BLaER1 treated with 17β-estradiol and CSF1 and Interleukin-3, amounts not matched to agents 10 nM and 100 nM (cell line): ENCODE data around the gene ENAM.
"Not testable (repeated sequence)": the region's sequence is repeated elsewhere in the genome, so short reads cannot be mapped to it uniquely, and the experiment has no call there.

Experiments
- H3K27ac ChIP-seq, 11 experiments: shearing (Covaris generic); formaldehyde crosslinking; 2 replicates each; pipeline ENCODE4 v1.8.1; 2022
- H3K27me3 ChIP-seq, 11 experiments: shearing (Covaris generic); formaldehyde crosslinking; 2 replicates each; pipeline ENCODE4 v1.8.1; 2022
- H3K36me3 ChIP-seq, 11 experiments: shearing (Covaris generic); formaldehyde crosslinking; 2 replicates each; pipeline ENCODE4 v1.8.1; 2022
- H3K4me1 ChIP-seq, 10 experiments: shearing (Covaris generic); formaldehyde crosslinking; 2 replicates each; pipeline ENCODE4 v1.8.1; 2022
- H3K4me2 ChIP-seq, 11 experiments: shearing (Covaris generic); formaldehyde crosslinking; 2 replicates each; pipeline ENCODE4 v1.8.1; 2022
- H3K4me3 ChIP-seq, 10 experiments: shearing (Covaris generic); formaldehyde crosslinking; 2 replicates each; pipeline ENCODE4 v1.8.1; 2022
- H3K9ac ChIP-seq, 11 experiments: shearing (Covaris generic); formaldehyde crosslinking; 2 replicates each; pipeline ENCODE4 v1.8.1; 2022
- H3K9me3 ChIP-seq, 11 experiments: shearing (Covaris generic); formaldehyde crosslinking; replicated peaks in 1 of 11; 2 replicates each; pipeline ENCODE4 v1.8.1; 2022
- H4K20me1 ChIP-seq, 11 experiments: shearing (Covaris generic); formaldehyde crosslinking; 2 replicates each; pipeline ENCODE4 v1.8.1; 2022
- Cebpa-rat ChIP-seq, 11 experiments: shearing (Covaris generic); IDR thresholded peaks; 2 replicates each; pipeline ENCODE4 v1.8.1; 2022

Gene ENAM

GRCh38 chr4:70651864-70652506, 23.4 kb downstream of the ENAM start:
- Histone ChIP-seq H3K27me3 (no peaks in the 10 kb centered on the region), H3K4me1 (no peaks in the 10 kb centered on the region), H3K36me3 (no peaks in the 10 kb centered on the region), H3K9ac (no peak overlapping the region), H3K27ac (no peak overlapping the region), H3K9me3 (no peaks in the 10 kb centered on the region), H3K4me2 (no peak overlapping the region), H3K4me3 (no peak overlapping the region), H4K20me1 (no peaks in the 10 kb centered on the region)
- no peak for TF ChIP-seq Cebpa-rat (IDR thresholded peaks at IDR 0.05)

GRCh38 chr4:70654605-70655011, 26.1 kb downstream of the ENAM start:
- no peak overlapping the region for H3K4me2 ChIP-seq
- no peak for TF ChIP-seq Cebpa-rat (IDR thresholded peaks at IDR 0.05)
- H3K36me3 ChIP-seq: no peaks in the 10 kb centered on the region

GRCh38 chr4:70657326-70657725, 28.8 kb downstream of the ENAM start:
- no peak overlapping the region for H3K9ac ChIP-seq
- peaks cover 0 to 8% (median 0%) of the 10 kb centered on the region in 10 experiments; a peak in 2 of 20 replicates for H3K4me1 ChIP-seq
- H3K4me2 ChIP-seq: no peak overlapping the region
- no peak for TF ChIP-seq Cebpa-rat (IDR thresholded peaks at IDR 0.05)
- no peaks in the 10 kb centered on the region for H3K9me3 ChIP-seq
- no peak overlapping the region for H3K4me3 ChIP-seq
- no peak overlapping the region for H3K27ac ChIP-seq
- H3K36me3 ChIP-seq: no peaks in the 10 kb centered on the region
- H4K20me1 ChIP-seq: no peaks in the 10 kb centered on the region
- no peaks in the 10 kb centered on the region for H3K27me3 ChIP-seq

More at GRCh38 chr4:70654605-70655011, 26.1 kb downstream of the ENAM start:
- Histone ChIP-seq H3K9me3 (no peaks in the 10 kb centered on the region), H3K9ac (no peak overlapping the region), H3K4me1 (peaks cover 0 to 7% (median 0%) of the 10 kb centered on the region in 10 experiments; a peak in 1 of 20 replicates), H3K27ac (no peak overlapping the region), H3K27me3 (no peaks in the 10 kb centered on the region), H3K4me3 (no peak overlapping the region), H4K20me1 (no peaks in the 10 kb centered on the region)

GRCh38 chr4:70658418-70658817, 29.9 kb downstream of the ENAM start:
- H3K9me3 ChIP-seq: no peaks in the 10 kb centered on the region
- H3K27ac ChIP-seq: no peak overlapping the region
- H3K9ac ChIP-seq: no peak overlapping the region
- no peak for TF ChIP-seq Cebpa-rat (IDR thresholded peaks at IDR 0.05)
- no peak overlapping the region for H3K4me3 ChIP-seq
- H3K4me1 ChIP-seq: peaks cover 0 to 8% (median 0%) of the 10 kb centered on the region in 10 experiments; a peak in 2 of 20 replicates
- H3K36me3 ChIP-seq: no peaks in the 10 kb centered on the region
- H3K27me3 ChIP-seq: no peaks in the 10 kb centered on the region
- peak overlapping the region in 2 of 11 experiments; percentile 13 to 33; a peak in 2 of 22 replicates for H3K4me2 ChIP-seq
- no peaks in the 10 kb centered on the region for H4K20me1 ChIP-seq

- no peak overlapping the region for H3K27ac ChIP-seq
- H3K4me1 ChIP-seq: peaks cover 0 to 8% (median 0%) of the 10 kb centered on the region in 10 experiments; a peak in 2 of 20 replicates
- no peaks in the 10 kb centered on the region for H3K36me3 ChIP-seq
- no peak overlapping the region for H3K9ac ChIP-seq
- no peaks in the 10 kb centered on the region for H3K27me3 ChIP-seq
- H3K4me2 ChIP-seq: no peak overlapping the region
- no peaks in the 10 kb centered on the region for H4K20me1 ChIP-seq
- H3K4me3 ChIP-seq: no peak overlapping the region
- TF ChIP-seq Cebpa-rat (IDR thresholded peaks at IDR 0.05): no peak
- no peaks in the 10 kb centered on the region for H3K9me3 ChIP-seq
Observed at GRCh38 chr4:70660106-70660505, 31.6 kb downstream of the ENAM start.

GRCh38 chr4:70661309-70661922, 32.9 kb downstream of the ENAM start:
- H3K9me3 ChIP-seq, H3K9ac ChIP-seq, H3K36me3 ChIP-seq, H3K4me2 ChIP-seq, H3K27me3 ChIP-seq, H3K27ac ChIP-seq, H3K4me3 ChIP-seq, H4K20me1 ChIP-seq: not testable (repeated sequence)
- H3K4me1 ChIP-seq: peaks cover 3 to 15% (median 7%) of the 10 kb centered on the region in 10 experiments; a peak in 11 of 20 replicates

GRCh38 chr4:70666369-70666768, 37.8 kb downstream of the ENAM start, which contains the start of gene JCHAIN:
Gene JCHAIN, minus strand, starts transcription at chr4:70666508. Its CDS starts 18 bp downstream, at chr4:70666490.
- Histone ChIP-seq H3K4me1 (peaks cover 11 to 41% (median 23%) of the 10 kb centered on the region in 10 experiments; a peak in 18 of 20 replicates), H3K36me3 (no peaks in the 10 kb centered on the region), H3K4me2 (peak within 1 kb of the TSS in 10 of 11 experiments; percentile 2 to 58 (median 38); a peak in 13 of 22 replicates), H4K20me1 (no peaks in the 10 kb centered on the region), H3K9me3 (no peaks in the 10 kb centered on the region), H3K4me3 (no peak within 1 kb of the TSS), H3K9ac (no peak within 1 kb of the TSS), H3K27ac (no peak within 1 kb of the TSS), H3K27me3 (no peaks in the 10 kb centered on the region)
- no peak for TF ChIP-seq Cebpa-rat (IDR thresholded peaks at IDR 0.05)

GRCh38 chr4:70667740-70668535, 39.4 kb downstream of the ENAM start:
- H3K4me2 ChIP-seq: peak overlapping the region in 8 of 11 experiments; percentile 32 to 58 (median 44); a peak in 13 of 22 replicates
- H3K4me1 ChIP-seq: peaks cover 11 to 37% (median 23%) of the 10 kb centered on the region in 10 experiments; a peak in 18 of 20 replicates
- H3K9me3 ChIP-seq: no peaks in the 10 kb centered on the region
- H3K36me3 ChIP-seq: no peaks in the 10 kb centered on the region
- H3K27me3 ChIP-seq: no peaks in the 10 kb centered on the region
- H3K27ac ChIP-seq: no peak overlapping the region
- H3K4me3 ChIP-seq: no peak overlapping the region
- TF ChIP-seq Cebpa-rat (IDR thresholded peaks at IDR 0.05): 0 out of 22 replicates have a peak, but pooled peaks of 1 of the 11 experiments have one; percentile 9
- H4K20me1 ChIP-seq: no peaks in the 10 kb centered on the region
- H3K9ac ChIP-seq: no peak overlapping the region

- no peak overlapping the region for H3K27ac ChIP-seq
- TF ChIP-seq Cebpa-rat (IDR thresholded peaks at IDR 0.05): no peak
- no peaks in the 10 kb centered on the region for H3K9me3 ChIP-seq
- peaks cover 11 to 37% (median 23%) of the 10 kb centered on the region in 10 experiments; a peak in 18 of 20 replicates for H3K4me1 ChIP-seq
- H3K36me3 ChIP-seq: no peaks in the 10 kb centered on the region
- no peak overlapping the region for H3K4me3 ChIP-seq
- H4K20me1 ChIP-seq: no peaks in the 10 kb centered on the region
- no peaks in the 10 kb centered on the region for H3K27me3 ChIP-seq
- H3K4me2 ChIP-seq: no peak overlapping the region
- no peak overlapping the region for H3K9ac ChIP-seq
Observed at GRCh38 chr4:70670332-70671014, 41.9 kb downstream of the ENAM start.
